Activated naive CD4-positive, alpha-beta T cell treated with anti-CD3 and anti-CD28 coated beads for 36 hours (primary cell): ENCODE results near the gene USP40. TPM values are rescaled to one million over a fixed set of nuclear protein-coding genes. Genes with fewer than 3 reads are reported as not detected.

ENCODE experiments used
- CTCF ChIA-PET: fragments of 350-600 bp; sonication (Branson Sonifier 250); formaldehyde crosslinking; loops from one replicate; lab custom pipeline; 2021; ENCODE audit warnings: antibody characterized with exemption; lab: Charles Lee
- DNase-seq: peaks from one replicate; pipeline ENCODE4 v3.0.0-alpha.2; 2020
- H3K27ac Mint-ChIP-seq: one replicate; pipeline ENCODE4 v1.8.0; 2021; ENCODE audit warnings: mild to moderate bottlenecking, mixed read lengths
- H3K27me3 Mint-ChIP-seq: one replicate; pipeline ENCODE4 v1.8.0; 2021; ENCODE audit warnings: low read depth, mixed read lengths
- H3K36me3 Mint-ChIP-seq: one replicate; pipeline ENCODE4 v1.8.0; 2021; ENCODE audit warnings: low read depth, mixed read lengths
- H3K4me1 Mint-ChIP-seq: one replicate; pipeline ENCODE4 v1.8.0; 2021; ENCODE audit warnings: low read depth, mixed read lengths
- H3K4me3 Mint-ChIP-seq: one replicate; pipeline ENCODE4 v1.8.0; 2021; ENCODE audit warnings: mild to moderate bottlenecking, moderate library complexity, mixed read lengths
- H3K9me3 Mint-ChIP-seq: one replicate; pipeline ENCODE4 v1.8.0; 2021; ENCODE audit warnings: mixed read lengths
- intact Hi-C: fragments of 100-400 bp; cut with micrococcal nuclease; formaldehyde crosslinking; loops from one replicate; pipeline ENCODE4 v1.15.1; 2023
- total RNA-seq, 2 experiments: library from RNA; stranded (reverse); gene quantifications; one replicate each; pipeline ENCODE4 v1.2.3, GENCODE V29; 2021

The USP40 gene
- total RNA-seq, 2 experiments from 2014 or later, result 15.3 to 17.5 TPM

GRCh38 chr2:233489143-233489542 is 77.4 kb downstream of the USP40 start:
- Mint-ChIP-seq H3K27me3 (no peaks in the 10 kb centered on the region), H3K36me3 (peaks cover 7% of the 10 kb centered on the region), H3K9me3 (no peaks in the 10 kb centered on the region), H3K4me1 (no peaks in the 10 kb centered on the region), H3K4me3 (no peak overlapping the region), H3K27ac (no peak overlapping the region)
- DNase-seq, result no peak
- intact Hi-C loops, result no loop called here
- CTCF ChIA-PET, result no interaction called here

- H3K27me3 Mint-ChIP-seq, result no peaks in the 10 kb centered on the region
- no peaks in the 10 kb centered on the region for H3K4me1 Mint-ChIP-seq
- H3K36me3 Mint-ChIP-seq, result peaks cover 5% of the 10 kb centered on the region
- no peak overlapping the region for H3K4me3 Mint-ChIP-seq
- CTCF ChIA-PET, result no interaction called here
- no peak for DNase-seq
- H3K9me3 Mint-ChIP-seq, result no peaks in the 10 kb centered on the region
- intact Hi-C loops, result no loop called here
- no peak overlapping the region for H3K27ac Mint-ChIP-seq
Measured at GRCh38 chr2:233487748-233488345, 78.7 kb downstream of the USP40 start.

- CTCF ChIA-PET, result interaction anchor here (0.7 kb wide), 1 partner anchor 60 kb away, joined by 3 read pairs; no protein-coding TSS in a partner anchor
- DNase-seq, result no peak
- Mint-ChIP-seq H3K36me3 (peaks cover 5% of the 10 kb centered on the region), H3K4me3 (no peak overlapping the region), H3K27me3 (no peaks in the 10 kb centered on the region), H3K9me3 (no peaks in the 10 kb centered on the region), H3K4me1 (no peaks in the 10 kb centered on the region), H3K27ac (no peak overlapping the region)
- intact Hi-C loops, result no loop called here
Measured at GRCh38 chr2:233486778-233487552, 79.6 kb downstream of the USP40 start.

GRCh38 chr2:233486357-233486756 is 80.2 kb downstream of the USP40 start:
- Mint-ChIP-seq H3K27me3 (no peaks in the 10 kb centered on the region), H3K4me3 (no peak overlapping the region), H3K9me3 (no peaks in the 10 kb centered on the region), H3K27ac (no peak overlapping the region), H3K4me1 (no peaks in the 10 kb centered on the region), H3K36me3 (peaks cover 5% of the 10 kb centered on the region)
- intact Hi-C loops, result no loop called here
- CTCF ChIA-PET, result no interaction called here
- DNase-seq, result no peak

- Mint-ChIP-seq H3K27me3 (no peaks in the 10 kb centered on the region), H3K4me1 (no peaks in the 10 kb centered on the region), H3K27ac (no peak overlapping the region), H3K36me3 (peaks cover 5% of the 10 kb centered on the region), H3K9me3 (no peaks in the 10 kb centered on the region), H3K4me3 (no peak overlapping the region)
- CTCF ChIA-PET, result no interaction called here
- no peak for DNase-seq
- intact Hi-C loops, result no loop called here
Measured at GRCh38 chr2:233485726-233486125, 80.9 kb downstream of the USP40 start.

- H3K36me3 Mint-ChIP-seq, result peaks cover 1% of the 10 kb centered on the region
- no peaks in the 10 kb centered on the region for H3K4me1 Mint-ChIP-seq
- intact Hi-C loops, result no loop called here
- H3K27ac Mint-ChIP-seq, result no peak overlapping the region
- no peaks in the 10 kb centered on the region for H3K9me3 Mint-ChIP-seq
- no peak for DNase-seq
- H3K27me3 Mint-ChIP-seq, result no peaks in the 10 kb centered on the region
- no peak overlapping the region for H3K4me3 Mint-ChIP-seq
- CTCF ChIA-PET, result no interaction called here
Measured at GRCh38 chr2:233482616-233483015, 84.0 kb downstream of the USP40 start.

- CTCF ChIA-PET, result no interaction called here
Measured at GRCh38 chr2:233481368-233482142, 85.0 kb downstream of the USP40 start.

GRCh38 chr2:233480490-233481202 is 85.9 kb downstream of the USP40 start:
- H3K9me3 Mint-ChIP-seq, result no peaks in the 10 kb centered on the region
- intact Hi-C loops, result no loop called here
- no peaks in the 10 kb centered on the region for H3K4me1 Mint-ChIP-seq
- no peak for DNase-seq
- CTCF ChIA-PET, result no interaction called here
- H3K27ac Mint-ChIP-seq, result no peak overlapping the region
- peaks cover 1% of the 10 kb centered on the region for H3K36me3 Mint-ChIP-seq
- no peaks in the 10 kb centered on the region for H3K27me3 Mint-ChIP-seq
- no peak overlapping the region for H3K4me3 Mint-ChIP-seq

More at GRCh38 chr2:233481368-233482142, 85.0 kb downstream of the USP40 start:
- intact Hi-C loops, result no loop called here
- Mint-ChIP-seq H3K9me3 (no peaks in the 10 kb centered on the region), H3K4me1 (no peaks in the 10 kb centered on the region), H3K27ac (no peak overlapping the region), H3K27me3 (no peaks in the 10 kb centered on the region), H3K36me3 (peaks cover 1% of the 10 kb centered on the region), H3K4me3 (no peak overlapping the region)
- no peak for DNase-seq

GRCh38 chr2:233479616-233480489 is 86.7 kb downstream of the USP40 start:
- H3K4me3 Mint-ChIP-seq, result no peak overlapping the region
- peaks cover 1% of the 10 kb centered on the region for H3K36me3 Mint-ChIP-seq
- no peaks in the 10 kb centered on the region for H3K9me3 Mint-ChIP-seq
- H3K27ac Mint-ChIP-seq, result no peak overlapping the region
- intact Hi-C loops, result no loop called here
- CTCF ChIA-PET, result no interaction called here
- no peaks in the 10 kb centered on the region for H3K4me1 Mint-ChIP-seq
- H3K27me3 Mint-ChIP-seq, result no peaks in the 10 kb centered on the region
- no peak for DNase-seq

GRCh38 chr2:233477548-233478433 is 88.8 kb downstream of the USP40 start:
- CTCF ChIA-PET, result no interaction called here
- Mint-ChIP-seq H3K27ac (no peak overlapping the region), H3K4me3 (no peak overlapping the region), H3K9me3 (no peaks in the 10 kb centered on the region), H3K4me1 (no peaks in the 10 kb centered on the region), H3K27me3 (no peaks in the 10 kb centered on the region), H3K36me3 (no peaks in the 10 kb centered on the region)
- intact Hi-C loops, result no loop called here
- DNase-seq, result no peak
